WTC11 (cell line): ENCODE measurements around the gene SLC12A8. TPM values are rescaled to one million over a fixed set of nuclear protein-coding genes. Genes with fewer than 3 reads are reported as not detected.

ENCODE experiments used
- ATAC-seq: fragments of 200-7000 bp; cut with Tn5 transposase; 2 replicates; pipeline ENCODE4 v1.10.0; 2021; ENCODE audit warnings: mild to moderate bottlenecking, moderate library complexity
- CTCF ChIA-PET: fragments of 300-600 bp; sonication (Branson Sonifier 250); formaldehyde crosslinking; loops from one replicate; lab custom pipeline; 2021; ENCODE audit warnings: antibody characterized with exemption; lab: Charles Lee
- POLR2A ChIA-PET: fragments of 350-600 bp; sonication (Branson Sonifier 250); formaldehyde crosslinking; loops from one replicate; lab custom pipeline; 2021; ENCODE audit warnings: antibody characterized with exemption; lab: Charles Lee
- DNase-seq: peaks from one replicate; pipeline ENCODE4 v3.0.0; 2021; ENCODE audit warnings: low spot score
- H3K27ac Mint-ChIP-seq: 2 replicates; pipeline ENCODE4 v1.8.0; 2021; ENCODE audit warnings: mixed read lengths
- H3K27me3 Mint-ChIP-seq: 2 replicates; pipeline ENCODE4 v1.8.0; 2021; ENCODE audit warnings: low read depth, mild to moderate bottlenecking, moderate library complexity, mixed read lengths
- H3K36me3 Mint-ChIP-seq: 2 replicates; pipeline ENCODE4 v1.8.0; 2021; ENCODE audit warnings: mixed read lengths
- H3K4me1 Mint-ChIP-seq: 2 replicates; pipeline ENCODE4 v1.8.0; 2022; ENCODE audit warnings: mixed read lengths
- H3K4me3 Mint-ChIP-seq: 2 replicates; pipeline ENCODE4 v1.8.0; 2021; ENCODE audit warnings: mild to moderate bottlenecking, moderate library complexity, mixed read lengths
- H3K9me3 Mint-ChIP-seq: 2 replicates; pipeline ENCODE4 v1.8.0; 2021; ENCODE audit warnings: mixed read lengths
- ATF6 ChIP-seq: sonication (generic); formaldehyde crosslinking; IDR thresholded peaks from 2 replicates; pipeline ENCODE4 v1.8.1; 2023; ENCODE audit warnings: mild to moderate bottlenecking, missing genetic modification reagents
- CBFB ChIP-seq: sonication (generic); formaldehyde crosslinking; IDR thresholded peaks from 2 replicates; pipeline ENCODE4 v1.8.1; 2022; ENCODE audit warnings: mild to moderate bottlenecking, low read depth, missing genetic modification reagents
- E2F1 ChIP-seq: sonication (generic); formaldehyde crosslinking; IDR thresholded peaks from 2 replicates; pipeline ENCODE4 v1.8.0; 2022; ENCODE audit warnings: mild to moderate bottlenecking, missing genetic modification reagents
- EMX1 ChIP-seq: fragments of 250-450 bp; sonication (Bioruptor Pico); IDR thresholded peaks from 2 replicates; pipeline ENCODE4 v1.8.0; 2021; ENCODE audit warnings: mild to moderate bottlenecking
- ERG ChIP-seq: fragments of 250-450 bp; sonication (Bioruptor Pico); IDR thresholded peaks from 2 replicates; pipeline ENCODE4 v1.8.0; 2021; ENCODE audit warnings: mild to moderate bottlenecking
- FOXP1 ChIP-seq: sonication (generic); formaldehyde crosslinking; IDR thresholded peaks from 2 replicates; pipeline ENCODE4 v1.8.0; 2022; ENCODE audit warnings: missing genetic modification reagents, mild to moderate bottlenecking, moderate library complexity, borderline replicate concordance
- HMGXB4 ChIP-seq: sonication (generic); formaldehyde crosslinking; IDR thresholded peaks from 2 replicates; pipeline ENCODE4 v1.8.1; 2023; ENCODE audit warnings: mild to moderate bottlenecking, moderate library complexity, missing genetic modification reagents
- MAX ChIP-seq: sonication (generic); formaldehyde crosslinking; IDR thresholded peaks from 2 replicates; pipeline ENCODE4 v1.8.0; 2022; ENCODE audit warnings: mild to moderate bottlenecking, missing genetic modification reagents
- PREB ChIP-seq: sonication (generic); formaldehyde crosslinking; IDR thresholded peaks from 2 replicates; pipeline ENCODE4 v1.8.1; 2022; ENCODE audit warnings: mild to moderate bottlenecking, missing genetic modification reagents, moderate library complexity, borderline replicate concordance
- SOX15 ChIP-seq: fragments of 250-450 bp; sonication (Bioruptor Pico); IDR thresholded peaks from 2 replicates; pipeline ENCODE4 v1.9.0; 2021; ENCODE audit warnings: mild to moderate bottlenecking
- TP53 ChIP-seq: sonication (generic); formaldehyde crosslinking; IDR thresholded peaks from 2 replicates; pipeline ENCODE4 v1.8.1; 2023; ENCODE audit warnings: mild to moderate bottlenecking, missing genetic modification reagents
- ZNF425 ChIP-seq: fragments of 250-450 bp; sonication (Bioruptor Pico); conservative IDR thresholded peaks from 2 replicates; pipeline ENCODE4 v1.9.0; 2021; ENCODE audit warnings: mild to moderate bottlenecking
- ZNF532 ChIP-seq: fragments of 250-450 bp; sonication (Bioruptor Pico); IDR thresholded peaks from 2 replicates; pipeline ENCODE4 v1.9.0; 2021; ENCODE audit warnings: mild to moderate bottlenecking, borderline replicate concordance
- ZSCAN18 ChIP-seq: fragments of 250-450 bp; sonication (Bioruptor Pico); IDR thresholded peaks from 2 replicates; pipeline ENCODE4 v2.1.2; 2022; ENCODE audit warnings: mild to moderate bottlenecking, moderate library complexity
- total RNA-seq: library from RNA; stranded (reverse); gene quantifications from 3 replicates; pipeline ENCODE4 v1.2.3, GENCODE V29; 2021

The SLC12A8 gene
- total RNA-seq, 1 experiment from 2014 or later, result 9.1 TPM

GRCh38 chr3:125165948-125166553 is 46.5 kb downstream of the SLC12A8 start (continued):
- TF ChIP-seq ZNF532 (CRISPR knock-in tag) (no peak), ATF6 (CRISPR knock-in tag) (no peak), E2F1 (CRISPR knock-in tag) (no peak), ERG (CRISPR knock-in tag) (no peak), SOX15 (no peak), HMGXB4 (CRISPR knock-in tag) (no peak), PREB (no peak)

GRCh38 chr3:125165189-125165947 is 47.2 kb downstream of the SLC12A8 start:
- Mint-ChIP-seq H3K4me1 (peaks cover 11% of the 10 kb centered on the region), H3K36me3 (no peaks in the 10 kb centered on the region), H3K27me3 (no peaks in the 10 kb centered on the region), H3K4me3 (no peak overlapping the region), H3K27ac (no peak overlapping the region; the same call in 1 of the 2 replicates), H3K9me3 (no peaks in the 10 kb centered on the region)
- ChIA-PET CTCF (interaction anchor here (0.5 to 2.7 kb wide), 12 partner anchors 10 to 226 kb away, joined by 3 to 19 read pairs (median 3); no protein-coding TSS in a partner anchor), POLR2A (no interaction called here)
- DNase-seq (peak; percentile 65), ATAC-seq (peak; percentile 87)
- TF ChIP-seq ZSCAN18 (no peak), EMX1 (CRISPR knock-in tag) (no peak), ATF6 (CRISPR knock-in tag) (no peak), TP53 (CRISPR knock-in tag) (no peak), FOXP1 (CRISPR knock-in tag) (no peak), ZNF425 (CRISPR knock-in tag) (no peak), CBFB (CRISPR knock-in tag) (no peak), MAX (no peak)
